ENCODE results near the gene C11orf21.

C11orf21 gene

GRCh38 chr11:2300936-2301630, 635 bp downstream of the C11orf21 start:
- DNase-seq (ENCODE audit: low spot score) = no peak
- no peak for TF ChIP-seq CTCF (IDR thresholded peaks at IDR 0.05; ENCODE audit: borderline replicate concordance, control extremely low read depth, extremely low read depth, insufficient read depth, missing control alignments)
- in situ Hi-C loops (cut with MboI; ENCODE audit: low sequenced_read_pairs, unreplicated experiment) = no loop called here

GRCh38 chr11:2300290-2300935, 1.3 kb downstream of the C11orf21 start:
- no peak for DNase-seq (ENCODE audit: low spot score)
- in situ Hi-C loops (cut with MboI; ENCODE audit: low sequenced_read_pairs, unreplicated experiment) = no loop called here
- no peak for TF ChIP-seq CTCF (IDR thresholded peaks at IDR 0.05; ENCODE audit: borderline replicate concordance, control extremely low read depth, extremely low read depth, insufficient read depth, missing control alignments)

- DNase-seq (ENCODE audit: low spot score) = no peak
- TF ChIP-seq CTCF (IDR thresholded peaks at IDR 0.05; ENCODE audit: borderline replicate concordance, control extremely low read depth, extremely low read depth, insufficient read depth, missing control alignments) = no peak
- in situ Hi-C loops (cut with MboI; ENCODE audit: low sequenced_read_pairs, unreplicated experiment) = no loop called here
These were observed 1.9 kb downstream of the C11orf21 start for GRCh38 chr11:2299773-2300172.

- no peak for TF ChIP-seq CTCF (IDR thresholded peaks at IDR 0.05; ENCODE audit: borderline replicate concordance, control extremely low read depth, extremely low read depth, insufficient read depth, missing control alignments)
- DNase-seq (ENCODE audit: low spot score) = peak; percentile 66
- in situ Hi-C loops (cut with MboI; ENCODE audit: low sequenced_read_pairs, unreplicated experiment) = no loop called here
These were observed 2.6 kb downstream of the C11orf21 start for GRCh38 chr11:2298795-2299761.

GRCh38 chr11:2298131-2298794, 3.5 kb downstream of the C11orf21 start:
- in situ Hi-C loops (cut with MboI; ENCODE audit: low sequenced_read_pairs, unreplicated experiment) = no loop called here
- no peak for DNase-seq (ENCODE audit: low spot score)
- TF ChIP-seq CTCF (IDR thresholded peaks at IDR 0.05; ENCODE audit: borderline replicate concordance, control extremely low read depth, extremely low read depth, insufficient read depth, missing control alignments) = no peak

GRCh38 chr11:2297623-2298030, 4.1 kb downstream of the C11orf21 start:
- no peak for TF ChIP-seq CTCF (IDR thresholded peaks at IDR 0.05; ENCODE audit: borderline replicate concordance, control extremely low read depth, extremely low read depth, insufficient read depth, missing control alignments)
- in situ Hi-C loops (cut with MboI; ENCODE audit: low sequenced_read_pairs, unreplicated experiment) = no loop called here
- no peak for DNase-seq (ENCODE audit: low spot score)
